ENCODE results near the gene GATAD2B. TPM values are rescaled to one million over a fixed set of nuclear protein-coding genes. Genes with fewer than 3 reads are reported as not detected.

The GATAD2B gene
- total and polyA plus RNA-seq, 2 donors (not counting 1 experiment from before 2014, with no cell fraction given): 4.8 to 5.2 TPM

- H3K36me3 ChIP-seq (ENCODE audit: control insufficient read depth, insufficient read depth, low read length): peaks cover 16% of the 10 kb centered on the region
- no peak overlapping the region for H3K9ac ChIP-seq (ENCODE audit: insufficient read depth, low read length)
- H3K27me3 ChIP-seq (ENCODE audit: control insufficient read depth, insufficient read depth, low read length): no peaks in the 10 kb centered on the region
- peaks cover 4% of the 10 kb centered on the region for H3K4me1 ChIP-seq (ENCODE audit: control insufficient read depth, extremely low read depth, insufficient read depth, low read length)
- no peak overlapping the region for H2AFZ ChIP-seq (ENCODE audit: low read length)
- peak overlapping the region; percentile 8 to 91 (median 74) for H3K4me3 ChIP-seq (replicated peaks in 1 of 4; ENCODE audit: control extremely low read depth in 1 of 4, insufficient read depth in 1 of 4, low read depth in 3 of 4, low read length in 4 of 4)
- peak overlapping the region; percentile 99 for H3K4me2 ChIP-seq (ENCODE audit: extremely low read depth, insufficient read depth, low read length)
- DNase-seq (ENCODE audit: low read depth in 2 of 2): no peak
- TF ChIP-seq EZH2 (IDR thresholded peaks at IDR 0.05; ENCODE audit: low read length, missing control alignments) (no peak), CTCF (conservative IDR thresholded peaks at IDR 0.05 in 1 of 2, IDR thresholded peaks at IDR 0.05 in 1 of 2; ENCODE audit: low read depth in 1 of 2, low read length in 2 of 2) (no peak)
- H4K20me1 ChIP-seq (ENCODE audit: control insufficient read depth, extremely low read depth, insufficient read depth, low read length): no peaks in the 10 kb centered on the region
- peak overlapping the region; percentile 94 for H3K27ac ChIP-seq (ENCODE audit: insufficient read depth, low read length)
- no peaks in the 10 kb centered on the region for H3K9me3 ChIP-seq (ENCODE audit: control insufficient read depth, insufficient read depth, low read depth, low read length)
- H3K79me2 ChIP-seq (ENCODE audit: control insufficient read depth, insufficient read depth, low read length): peaks cover 15% of the 10 kb centered on the region
Observed at GRCh38 chr1:153944827-153945117, 22.0 kb upstream of the GATAD2B start.

GRCh38 chr1:153944005-153944826 is 21.4 kb upstream of the GATAD2B start:
- DNase-seq (ENCODE audit: low read depth in 2 of 2): no peak
- H3K4me2 ChIP-seq (ENCODE audit: extremely low read depth, insufficient read depth, low read length): no peak overlapping the region
- H3K27ac ChIP-seq (ENCODE audit: insufficient read depth, low read length): peak overlapping the region; percentile 94

More at GRCh38 chr1:153944005-153944826, 21.4 kb upstream of the GATAD2B start:
- Histone ChIP-seq H4K20me1 (ENCODE audit: control insufficient read depth, extremely low read depth, insufficient read depth, low read length) (no peaks in the 10 kb centered on the region), H3K9ac (ENCODE audit: insufficient read depth, low read length) (no peak overlapping the region), H3K9me3 (ENCODE audit: control insufficient read depth, insufficient read depth, low read depth, low read length) (no peaks in the 10 kb centered on the region), H3K4me3 (replicated peaks in 1 of 4; ENCODE audit: control extremely low read depth in 1 of 4, insufficient read depth in 1 of 4, low read depth in 3 of 4, low read length in 4 of 4) (no peak overlapping the region), H3K79me2 (ENCODE audit: control insufficient read depth, insufficient read depth, low read length) (peaks cover 15% of the 10 kb centered on the region), H2AFZ (ENCODE audit: low read length) (no peak overlapping the region), H3K27me3 (ENCODE audit: control insufficient read depth, insufficient read depth, low read length) (no peaks in the 10 kb centered on the region), H3K36me3 (ENCODE audit: control insufficient read depth, insufficient read depth, low read length) (peaks cover 18% of the 10 kb centered on the region), H3K4me1 (ENCODE audit: control insufficient read depth, extremely low read depth, insufficient read depth, low read length) (peaks cover 4% of the 10 kb centered on the region)
- TF ChIP-seq EZH2 (IDR thresholded peaks at IDR 0.05; ENCODE audit: low read length, missing control alignments) (no peak), CTCF (conservative IDR thresholded peaks at IDR 0.05 in 1 of 2, IDR thresholded peaks at IDR 0.05 in 1 of 2; ENCODE audit: low read depth in 1 of 2, low read length in 2 of 2) (no peak)

All from fibroblast of lung (primary cell).